DND-41 (cell line): ENCODE data around the gene SREBF2.

Experiments used
- ATAC-seq: fragments of 200-7000 bp; cut with Tn5 transposase; 3 replicates; pipeline ENCODE4 v1.9.1; 2021; ENCODE audit warnings: low read depth; ENCODE audit not compliant: insufficient read depth
- DNase-seq: peaks from one replicate; pipeline ENCODE4 v3.0.0-alpha.2; 2020
- H2AFZ ChIP-seq: 2 replicates; pipeline ENCODE4 v1.6.0; 2012; ENCODE audit warnings: low read depth, low read length
- H3K27ac ChIP-seq: 2 replicates; pipeline ENCODE4 v1.5.1; 2012; ENCODE audit warnings: low read length, inconsistent platforms
- H3K27me3 ChIP-seq: fragments of 200-600 bp; sonication (generic); 2 replicates; pipeline ENCODE4 v1.6.0; 2012; ENCODE audit warnings: low read length, mild to moderate bottlenecking, inconsistent platforms; ENCODE audit not compliant: insufficient read depth, poor library complexity
- H3K36me3 ChIP-seq: 2 replicates; pipeline ENCODE4 v1.5.1; 2012; ENCODE audit warnings: low read length, inconsistent platforms; ENCODE audit not compliant: insufficient read depth
- H3K4me1 ChIP-seq: 2 replicates; pipeline ENCODE4 v1.5.1; 2012; ENCODE audit warnings: mild to moderate bottlenecking, low read length; ENCODE audit not compliant: insufficient read depth
- H3K4me2 ChIP-seq: 2 replicates; pipeline ENCODE4 v1.6.0; 2012; ENCODE audit warnings: mild to moderate bottlenecking, moderate library complexity, low read length, inconsistent platforms; ENCODE audit not compliant: insufficient read depth
- H3K4me3 ChIP-seq, 2 experiments: fragments of 200-600 bp in 1 of 2; shearing (Covaris generic) in 1 of 2; 2 replicates each; pipeline ENCODE4 v1.5.1; 2012 to 2016; ENCODE audit warnings: inconsistent platforms in 2 of 2, low read length in 2 of 2, mild to moderate bottlenecking in 2 of 2, low read depth in 1 of 2, moderate library complexity in 1 of 2
- H3K79me2 ChIP-seq: 2 replicates; pipeline ENCODE4 v1.6.0; 2012; ENCODE audit warnings: low read length, inconsistent platforms; ENCODE audit not compliant: insufficient read depth
- H3K9ac ChIP-seq: 2 replicates; pipeline ENCODE4 v1.6.0; 2012; ENCODE audit warnings: low read depth, mild to moderate bottlenecking, inconsistent platforms, low read length, moderate library complexity
- H3K9me3 ChIP-seq: 2 replicates; pipeline ENCODE4 v1.5.1; 2012; ENCODE audit warnings: low read length, moderate library complexity, mild to moderate bottlenecking, inconsistent platforms; ENCODE audit not compliant: insufficient read depth, severe bottlenecking
- H4K20me1 ChIP-seq: 2 replicates; pipeline ENCODE4 v1.6.0; 2012; ENCODE audit warnings: low read length; ENCODE audit not compliant: insufficient read depth
- EZH2 ChIP-seq: IDR thresholded peaks from 3 replicates; pipeline ENCODE4 v1.6.1; 2012; ENCODE audit warnings: borderline replicate concordance, low read depth, mild to moderate bottlenecking, moderate library complexity, low read length, inconsistent platforms; ENCODE audit not compliant: severe bottlenecking
- TF ChIP-seq, protein P1 (sequence below): IDR thresholded peaks from 2 replicates; pipeline ENCODE4 v1.5.1; 2012; ENCODE audit warnings: borderline replicate concordance, low read length, moderate library complexity, mild to moderate bottlenecking; ENCODE audit not compliant: poor library complexity, severe bottlenecking; ENCODE audit errors: extremely low read depth

SREBF2 gene

DNA sequence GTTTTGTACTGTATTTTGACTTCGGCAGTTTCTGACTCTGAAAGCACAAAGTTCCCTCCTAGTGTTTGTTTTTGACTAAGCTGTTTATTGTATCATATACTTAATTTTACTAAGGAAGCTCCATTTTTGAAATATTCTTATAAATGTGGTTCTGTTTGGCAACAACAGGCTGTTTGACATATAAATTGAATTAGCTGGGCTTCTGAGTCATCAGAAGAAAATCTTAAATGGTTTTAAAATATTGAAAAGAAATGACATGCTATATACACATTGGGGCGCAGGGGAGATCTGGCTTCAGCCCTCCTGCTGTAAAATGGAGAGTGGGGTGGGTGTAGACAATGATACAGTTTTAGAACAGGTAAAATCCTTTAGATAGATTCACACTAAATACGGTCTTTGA is 43.4 kb downstream of the SREBF2 start:
- no peak overlapping the region for H3K4me3 ChIP-seq
- no peak overlapping the region for H3K9ac ChIP-seq
- no peak for ATAC-seq
- H3K4me2 ChIP-seq, result no peak overlapping the region
- TF ChIP-seq EZH2, result no peak
- TF ChIP-seq, protein P1, sequence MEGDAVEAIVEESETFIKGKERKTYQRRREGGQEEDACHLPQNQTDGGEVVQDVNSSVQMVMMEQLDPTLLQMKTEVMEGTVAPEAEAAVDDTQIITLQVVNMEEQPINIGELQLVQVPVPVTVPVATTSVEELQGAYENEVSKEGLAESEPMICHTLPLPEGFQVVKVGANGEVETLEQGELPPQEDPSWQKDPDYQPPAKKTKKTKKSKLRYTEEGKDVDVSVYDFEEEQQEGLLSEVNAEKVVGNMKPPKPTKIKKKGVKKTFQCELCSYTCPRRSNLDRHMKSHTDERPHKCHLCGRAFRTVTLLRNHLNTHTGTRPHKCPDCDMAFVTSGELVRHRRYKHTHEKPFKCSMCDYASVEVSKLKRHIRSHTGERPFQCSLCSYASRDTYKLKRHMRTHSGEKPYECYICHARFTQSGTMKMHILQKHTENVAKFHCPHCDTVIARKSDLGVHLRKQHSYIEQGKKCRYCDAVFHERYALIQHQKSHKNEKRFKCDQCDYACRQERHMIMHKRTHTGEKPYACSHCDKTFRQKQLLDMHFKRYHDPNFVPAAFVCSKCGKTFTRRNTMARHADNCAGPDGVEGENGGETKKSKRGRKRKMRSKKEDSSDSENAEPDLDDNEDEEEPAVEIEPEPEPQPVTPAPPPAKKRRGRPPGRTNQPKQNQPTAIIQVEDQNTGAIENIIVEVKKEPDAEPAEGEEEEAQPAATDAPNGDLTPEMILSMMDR, result no peak
- H3K9me3 ChIP-seq, result no peaks in the 10 kb centered on the region
- no peak overlapping the region for H3K27ac ChIP-seq
- H2AFZ ChIP-seq, result no peak overlapping the region
- H4K20me1 ChIP-seq, result peaks cover 22% of the 10 kb centered on the region
- H3K4me1 ChIP-seq, result no peaks in the 10 kb centered on the region
- H3K79me2 ChIP-seq, result peaks cover 13% of the 10 kb centered on the region
- DNase-seq, result no peak
- peaks cover 97% of the 10 kb centered on the region for H3K36me3 ChIP-seq
- no peaks in the 10 kb centered on the region for H3K27me3 ChIP-seq

GRCh38 chr22:41876675-41877074 is 43.8 kb downstream of the SREBF2 start:
- TF ChIP-seq EZH2, result no peak
- TF ChIP-seq, protein P1, result no peak
- H3K27ac ChIP-seq, result no peak overlapping the region
- DNase-seq, result no peak
- ATAC-seq, result no peak
- H3K4me2 ChIP-seq, result no peak overlapping the region
- H3K79me2 ChIP-seq, result peaks cover 12% of the 10 kb centered on the region
- H3K4me3 ChIP-seq, result no peak overlapping the region
- H3K9ac ChIP-seq, result no peak overlapping the region
- no peaks in the 10 kb centered on the region for H3K9me3 ChIP-seq
- H3K4me1 ChIP-seq, result no peaks in the 10 kb centered on the region
- H3K27me3 ChIP-seq, result no peaks in the 10 kb centered on the region
- H2AFZ ChIP-seq, result no peak overlapping the region
- H3K36me3 ChIP-seq, result peaks cover 97% of the 10 kb centered on the region
- peaks cover 21% of the 10 kb centered on the region for H4K20me1 ChIP-seq

DNA sequence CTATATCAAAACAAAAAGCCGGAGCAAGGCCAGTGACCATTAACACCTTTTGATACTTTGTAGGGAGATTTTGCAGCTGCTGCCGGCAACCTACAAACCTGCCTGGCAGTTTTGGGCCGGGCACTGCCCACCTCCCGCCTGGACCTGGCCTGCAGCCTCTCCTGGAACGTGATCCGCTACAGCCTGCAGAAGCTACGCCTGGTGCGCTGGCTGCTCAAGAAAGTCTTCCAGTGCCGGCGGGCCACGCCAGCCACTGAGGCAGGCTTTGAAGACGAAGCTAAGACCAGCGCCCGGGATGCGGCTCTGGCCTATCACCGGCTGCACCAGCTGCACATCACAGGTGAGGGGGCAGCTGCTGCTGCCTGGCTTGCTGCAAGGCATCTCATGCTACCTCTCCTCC is 47.7 kb downstream of the SREBF2 start:
- no peak overlapping the region for H3K4me3 ChIP-seq
- H3K79me2 ChIP-seq, result peaks cover 7% of the 10 kb centered on the region
- no peak overlapping the region for H3K4me2 ChIP-seq
- peaks cover 100% of the 10 kb centered on the region for H3K36me3 ChIP-seq
- no peak overlapping the region for H2AFZ ChIP-seq
- no peak for DNase-seq
- TF ChIP-seq, protein P1, result no peak
- no peak for TF ChIP-seq EZH2
- H4K20me1 ChIP-seq, result peaks cover 28% of the 10 kb centered on the region
- H3K27ac ChIP-seq, result no peak overlapping the region
- no peak overlapping the region for H3K9ac ChIP-seq
- no peaks in the 10 kb centered on the region for H3K27me3 ChIP-seq
- H3K4me1 ChIP-seq, result no peaks in the 10 kb centered on the region
- ATAC-seq, result no peak
- no peaks in the 10 kb centered on the region for H3K9me3 ChIP-seq

GRCh38 chr22:41883400-41883799 is 50.5 kb downstream of the SREBF2 start:
- DNase-seq (no peak), ATAC-seq (no peak)
- TF ChIP-seq, protein P1, result no peak
- Histone ChIP-seq H3K9me3 (no peaks in the 10 kb centered on the region), H3K4me3 (no peak overlapping the region), H3K9ac (no peak overlapping the region), H3K79me2 (peaks cover 3% of the 10 kb centered on the region; the same call in 1 of the 2 replicates), H4K20me1 (peaks cover 19% of the 10 kb centered on the region; the same call in 1 of the 2 replicates), H3K4me2 (no peak overlapping the region), H3K36me3 (peaks cover 100% of the 10 kb centered on the region), H3K27me3 (no peaks in the 10 kb centered on the region), H3K4me1 (no peaks in the 10 kb centered on the region), H2AFZ (no peak overlapping the region), H3K27ac (no peak overlapping the region)
